ENCODE data around the gene CEACAM19.
"Not testable (repeated sequence)": the region's sequence is repeated elsewhere in the genome, so short reads cannot be mapped to it uniquely, and the experiment has no call there.

Gene CEACAM19

GRCh38 chr19:44646049-44646416 is 25.2 kb upstream of the CEACAM19 start:
- DNase-seq = no peak

GRCh38 chr19:44647144-44647543 is 24.1 kb upstream of the CEACAM19 start:
- no peak for DNase-seq

GRCh38 chr19:44648631-44649251 is 22.5 kb upstream of the CEACAM19 start:
- no peak for DNase-seq

DNA sequence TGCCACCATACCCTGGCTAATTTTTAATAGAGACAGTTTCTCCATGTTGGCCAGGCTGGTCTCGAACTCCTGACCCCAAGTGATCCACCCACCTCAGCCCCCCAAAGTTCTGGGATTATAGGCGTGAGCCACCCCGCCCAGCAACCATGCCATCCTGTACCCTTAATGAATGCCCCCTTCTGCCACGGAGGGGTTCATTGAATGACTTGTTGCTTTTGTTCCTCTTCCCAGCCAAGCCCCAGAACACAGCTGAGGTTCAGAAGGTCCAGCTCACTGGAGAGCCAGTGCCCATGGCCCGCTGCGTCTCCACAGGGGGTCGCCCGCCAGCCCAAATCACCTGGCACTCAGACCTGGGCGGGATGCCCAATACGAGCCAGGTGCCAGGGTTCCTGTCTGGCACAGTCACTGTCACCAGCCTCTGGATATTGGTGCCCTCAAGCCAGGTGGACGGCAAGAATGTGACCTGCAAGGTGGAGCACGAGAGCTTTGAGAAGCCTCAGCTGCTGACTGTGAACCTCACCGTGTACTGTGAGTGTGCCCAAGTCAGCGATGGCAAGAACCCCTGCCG is 21.6 kb upstream of the CEACAM19 start:
- no peak for DNase-seq

- DNase-seq = no peak
Observed at GRCh38 chr19:44653343-44653742, 17.9 kb upstream of the CEACAM19 start.

DNA sequence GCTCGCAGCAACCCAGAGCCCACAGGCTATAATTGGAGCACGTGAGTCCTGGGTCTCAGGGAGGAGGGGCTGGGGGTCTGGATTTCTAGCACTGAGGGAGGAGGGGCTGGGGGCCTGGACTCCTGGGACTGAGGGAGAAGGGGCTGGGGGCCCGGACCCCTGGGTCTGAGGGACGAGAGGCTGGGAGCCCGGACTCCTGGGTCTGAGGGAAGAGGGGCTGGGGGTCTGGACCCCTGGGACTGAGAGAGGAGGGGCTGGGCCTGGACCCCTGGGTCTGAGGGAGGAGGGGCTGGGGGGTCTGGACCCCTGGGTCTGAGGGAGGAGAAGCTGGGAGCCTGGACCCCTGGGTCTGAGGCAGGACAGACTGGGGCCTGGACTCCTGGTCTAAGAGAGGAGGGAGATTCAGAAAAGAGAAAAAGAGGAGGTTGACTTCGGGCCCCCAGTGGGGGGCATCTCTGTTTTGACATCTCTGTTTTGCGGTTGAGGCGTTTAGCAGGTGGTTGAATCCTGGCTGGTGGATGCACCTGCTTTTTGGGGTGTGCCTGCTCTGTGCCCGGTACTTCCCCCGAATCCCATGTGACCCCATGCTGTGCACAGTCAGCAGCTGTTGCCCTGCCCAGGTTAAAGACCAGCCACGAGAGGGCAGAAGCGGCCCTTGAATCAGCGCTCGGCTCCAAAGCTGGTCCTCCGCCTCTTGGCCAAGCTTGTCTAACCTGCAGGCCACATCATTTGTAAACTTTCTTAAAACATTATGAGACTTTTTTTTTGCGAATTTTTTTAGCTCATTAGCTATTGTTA is 17.1 kb upstream of the CEACAM19 start:
- DNase-seq = peak; percentile 56

DNA sequence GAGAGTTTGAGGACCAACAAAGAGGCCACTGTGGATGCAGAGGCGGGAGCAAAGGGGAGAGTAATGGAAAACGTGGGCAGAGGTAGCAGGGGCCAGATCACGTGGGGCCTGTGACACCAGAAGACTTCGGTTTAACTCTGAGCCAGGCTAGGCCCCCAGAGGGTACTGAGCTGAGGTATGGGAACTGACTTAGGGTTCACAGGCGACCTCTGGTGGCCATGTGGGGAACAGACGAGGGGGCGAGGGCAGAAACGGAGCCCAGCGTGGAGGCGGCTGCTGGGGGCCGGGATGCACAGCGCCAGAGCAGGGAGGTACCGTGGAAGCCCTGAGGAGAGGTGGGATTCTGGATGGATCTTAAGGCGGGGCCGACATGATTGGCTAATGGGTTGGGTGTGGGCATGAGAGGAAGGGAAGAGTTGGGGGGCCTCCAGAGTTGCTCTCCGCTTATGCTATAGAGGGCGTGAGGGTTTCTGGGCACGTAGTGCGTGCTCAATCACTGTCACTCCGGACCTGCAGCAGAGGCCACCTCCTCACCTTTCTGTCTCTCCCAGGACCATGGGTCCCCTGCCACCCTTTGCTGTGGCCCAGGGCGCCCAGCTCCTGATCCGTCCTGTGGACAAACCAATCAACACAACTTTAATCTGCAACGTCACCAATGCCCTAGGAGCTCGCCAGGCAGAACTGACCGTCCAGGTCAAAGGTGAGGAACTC is 13.9 kb upstream of the CEACAM19 start:
- peak; percentile 48 for DNase-seq

DNA sequence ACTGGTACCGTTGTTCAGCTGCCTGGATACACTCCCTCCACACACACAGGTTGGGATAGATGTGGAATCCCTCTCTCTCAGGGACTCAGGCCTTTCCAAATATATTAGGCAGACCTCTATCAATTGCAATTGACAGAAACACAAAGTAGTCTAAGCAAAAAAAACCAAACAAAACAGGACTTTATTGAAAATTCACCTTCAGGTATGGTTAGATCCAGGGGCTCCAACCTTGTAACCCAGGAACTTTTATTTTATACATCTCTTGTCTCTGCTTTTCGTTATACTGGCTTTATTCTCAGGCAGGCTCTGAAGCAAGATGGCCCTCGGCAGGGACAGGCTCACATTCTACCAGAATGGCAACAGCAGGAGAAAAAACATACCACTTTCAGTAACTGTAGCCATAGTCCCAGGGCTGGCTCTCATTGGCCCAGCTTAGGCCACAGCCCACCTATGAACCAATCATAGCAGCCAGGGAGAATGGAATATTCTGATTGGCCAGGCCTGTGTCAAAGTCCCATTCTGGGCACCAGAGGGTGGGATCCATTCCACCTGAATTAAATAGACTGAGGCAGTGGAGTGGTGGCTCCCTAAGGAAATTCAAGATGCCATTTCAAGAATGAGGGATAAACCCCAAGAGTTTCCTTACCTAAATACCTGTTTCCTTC is 13.1 kb upstream of the CEACAM19 start:
- no peak for DNase-seq

DNA sequence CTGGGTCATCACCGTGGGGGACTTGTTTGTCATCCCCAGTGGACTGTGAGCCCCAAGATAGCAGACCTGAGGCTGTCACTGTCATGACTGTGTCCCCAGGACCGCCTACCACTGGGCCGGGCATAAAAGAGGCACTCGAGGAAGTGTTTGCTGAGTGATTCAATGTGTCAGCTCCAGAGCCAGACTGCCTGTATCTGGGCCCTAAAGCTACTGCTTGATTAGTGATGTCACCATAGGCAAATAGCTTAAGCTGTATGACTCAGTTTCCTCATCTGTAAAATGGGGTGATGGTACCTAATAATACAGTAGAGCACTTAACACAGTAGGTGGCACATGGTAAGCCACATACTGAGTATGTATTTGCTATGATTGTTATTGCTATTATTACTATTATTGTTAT is 11.2 kb upstream of the CEACAM19 start:
- DNase-seq = no peak

DNA sequence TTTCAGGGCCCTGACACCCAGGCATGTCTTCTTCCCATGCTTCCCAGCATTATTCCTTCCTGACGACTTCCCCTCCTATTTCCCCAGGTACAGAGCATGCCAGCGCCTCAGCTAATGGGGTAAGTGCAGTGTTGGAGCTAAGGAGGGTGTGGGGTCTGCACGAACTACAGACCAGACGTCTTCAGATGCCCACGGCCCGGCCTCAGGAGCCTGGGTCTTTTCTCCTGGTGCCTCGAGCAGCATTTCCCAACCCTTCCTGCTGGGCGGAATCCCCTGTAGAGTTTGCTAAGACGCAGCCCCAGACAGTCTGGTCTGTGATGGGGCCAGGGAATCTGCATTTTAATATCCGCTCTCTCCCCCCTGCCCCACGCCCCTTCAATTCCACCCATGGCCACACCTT is 10.1 kb upstream of the CEACAM19 start:
- DNase-seq = no peak

DNA sequence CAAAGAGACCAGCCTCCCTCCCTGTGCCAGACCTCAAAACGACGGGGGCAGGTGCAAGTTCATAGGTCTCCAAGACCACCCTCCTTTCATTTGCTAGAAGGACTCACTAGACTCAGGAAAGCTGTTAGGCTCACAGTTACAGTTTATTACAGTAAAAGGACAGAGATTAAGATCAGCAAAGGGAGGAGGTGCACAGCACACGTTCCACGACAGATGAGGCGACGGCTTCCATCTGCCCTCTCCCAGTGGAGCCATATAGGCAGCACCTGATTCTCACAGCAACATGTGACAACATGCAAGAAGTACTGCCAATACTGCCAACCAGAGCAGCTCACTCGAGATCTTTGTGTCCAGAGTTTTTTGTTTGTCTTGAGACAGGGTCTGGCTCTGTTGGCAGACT is 9.4 kb upstream of the CEACAM19 start:
- no peak for DNase-seq

- DNase-seq = no peak
Observed at GRCh38 chr19:44662691-44663385, 8.4 kb upstream of the CEACAM19 start.

DNA sequence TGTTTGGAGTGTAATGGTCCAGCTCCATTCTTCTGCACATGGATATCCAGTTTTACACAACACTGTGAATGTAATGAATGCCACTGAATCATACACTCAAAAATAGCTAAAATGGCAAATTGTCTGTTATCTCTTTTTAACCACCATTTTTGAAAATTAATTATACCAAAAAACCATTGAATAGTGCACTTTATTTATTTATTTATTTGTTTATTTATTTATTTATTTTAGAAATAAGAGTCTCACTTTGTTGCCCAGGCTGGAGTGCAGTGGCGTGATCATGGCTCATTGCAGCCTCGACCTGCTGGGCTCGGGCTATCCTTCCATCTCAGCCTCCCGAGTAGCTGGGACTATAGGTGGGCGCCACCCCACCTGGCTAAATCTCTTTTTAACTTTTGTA is 7.3 kb upstream of the CEACAM19 start:
- DNase-seq = no peak

DNA sequence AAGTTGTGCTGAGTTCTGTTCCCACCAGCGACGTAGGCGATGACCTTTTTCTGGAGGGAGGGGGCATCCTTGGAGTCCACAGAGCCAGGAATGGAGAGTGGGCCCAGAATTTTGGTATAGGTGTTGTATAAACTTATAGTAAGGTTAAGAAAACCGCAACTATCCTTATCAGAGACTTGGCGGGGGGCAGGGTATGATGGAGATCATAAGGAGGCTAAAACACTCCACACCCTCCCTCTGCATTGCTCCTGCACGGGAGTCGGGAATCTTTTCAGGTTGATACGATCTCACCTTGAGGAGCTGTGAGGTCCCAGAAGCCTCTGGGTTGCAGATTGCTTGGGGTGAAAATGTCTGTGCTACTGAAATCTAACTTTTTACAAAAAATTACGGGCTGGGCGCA is 6.3 kb upstream of the CEACAM19 start:
- DNase-seq = no peak

DNA sequence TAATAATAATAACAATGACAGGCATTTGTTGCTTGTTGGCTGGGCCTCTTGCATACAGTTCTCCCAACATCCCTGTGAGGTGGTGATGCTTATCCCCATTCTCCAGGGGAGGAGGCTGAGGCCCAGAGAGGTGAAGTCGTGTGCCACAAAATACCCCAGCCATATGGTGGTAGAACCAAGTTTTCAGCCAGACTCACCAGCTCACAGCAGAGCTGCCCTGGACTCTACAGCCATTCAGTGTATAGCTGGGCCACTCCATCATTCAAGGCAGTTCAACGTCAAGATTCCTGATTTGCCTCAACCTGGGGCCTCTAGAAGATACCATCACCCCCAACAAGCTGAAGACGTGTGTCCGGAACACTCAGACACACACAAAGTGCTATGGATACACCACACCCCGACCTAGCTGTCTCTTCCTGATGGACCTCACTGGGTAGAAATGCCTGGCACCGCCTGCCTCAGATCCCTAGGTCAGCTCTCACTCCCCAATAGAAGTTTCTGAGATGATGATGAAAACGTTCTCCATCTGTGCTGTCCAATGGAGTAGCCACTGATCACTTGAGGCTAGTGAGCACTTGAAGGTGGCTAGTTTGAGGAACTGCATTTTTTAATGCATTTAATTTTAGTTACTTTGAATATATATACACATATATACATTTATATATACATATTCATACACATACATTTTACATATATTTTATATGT is 4.3 kb upstream of the CEACAM19 start:
- no peak for DNase-seq

DNA sequence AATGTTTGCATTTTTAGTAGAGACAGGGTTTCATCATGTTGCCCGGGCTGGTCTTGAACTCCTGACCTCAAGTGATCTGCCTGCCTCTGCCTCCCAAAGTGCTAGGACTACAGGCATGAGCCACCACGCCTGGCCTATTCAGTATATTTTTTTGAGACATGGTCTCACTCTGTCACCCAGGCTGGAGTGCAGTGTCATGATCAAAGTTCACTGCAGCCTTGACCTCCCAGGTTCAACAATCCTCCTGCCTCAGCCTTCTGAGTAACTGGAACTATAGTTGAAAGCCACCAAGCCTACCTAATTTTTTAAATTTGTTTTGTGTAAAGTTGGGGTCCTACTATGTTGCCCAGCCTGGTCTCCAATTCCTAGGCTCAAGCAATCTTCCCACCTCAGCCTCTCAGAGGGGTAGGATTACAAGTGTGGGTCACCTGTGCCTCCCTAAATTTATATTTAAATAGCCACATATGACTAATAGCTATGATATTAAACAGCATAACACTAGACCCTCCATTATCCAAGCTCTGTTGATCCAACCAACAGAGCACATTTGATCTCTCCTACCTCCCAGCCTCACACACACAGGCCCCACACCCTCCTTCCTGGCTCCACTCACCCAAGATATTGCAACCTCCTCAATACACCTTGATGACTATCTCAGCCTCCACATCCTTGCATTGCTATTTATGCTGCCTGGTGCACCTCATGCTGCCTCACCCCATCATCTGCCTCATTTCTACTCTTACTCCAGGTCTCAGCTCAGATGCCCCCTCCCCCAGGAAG is 2.1 kb upstream of the CEACAM19 start:
- DNase-seq = no peak

GRCh38 chr19:44670027-44670426 is 1.3 kb upstream of the CEACAM19 start:
- not testable (repeated sequence) for DNase-seq

- no peak for DNase-seq
Observed at GRCh38 chr19:44672226-44672625, 944 bp downstream of the CEACAM19 start.

DNA sequence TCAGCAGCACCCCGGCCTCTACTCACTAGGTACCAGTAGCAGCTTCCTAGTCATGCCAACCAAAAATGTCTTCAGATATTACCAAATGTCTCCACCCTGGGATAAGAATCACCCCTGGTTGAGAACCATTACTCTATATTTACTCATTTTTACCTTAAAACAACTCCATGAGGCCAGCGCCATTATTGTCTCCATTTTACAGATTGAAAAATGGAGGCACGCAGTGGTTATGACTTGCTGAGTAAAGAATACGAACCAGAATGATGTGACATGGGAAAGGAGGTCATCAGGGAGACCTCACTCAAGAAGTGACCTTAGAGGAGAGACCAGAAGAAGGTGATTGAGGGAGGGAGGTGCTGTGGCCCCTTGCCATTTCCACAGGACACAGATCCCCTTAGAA is 2.2 kb downstream of the CEACAM19 start:
- no peak for DNase-seq

DNA sequence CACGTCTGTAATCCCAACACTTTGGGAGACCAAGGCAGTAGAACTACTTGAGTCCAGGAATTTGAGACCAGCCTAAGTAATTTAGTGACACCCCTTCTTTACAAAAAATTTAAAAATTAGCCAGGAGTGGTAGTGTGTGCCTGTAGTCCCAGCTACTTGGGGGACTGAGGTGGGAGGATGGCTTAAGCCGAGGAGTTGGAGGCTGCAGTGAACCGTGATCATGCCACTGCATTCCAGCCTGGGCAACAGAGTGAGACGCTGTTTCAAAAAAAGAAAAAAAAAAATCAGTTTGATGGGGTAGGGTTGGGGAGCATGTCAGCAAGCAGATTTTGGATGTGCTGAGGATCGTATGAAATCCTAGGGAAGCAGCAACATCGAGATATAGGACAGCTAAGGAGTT is 4.2 kb downstream of the CEACAM19 start:
- no peak for DNase-seq
